ENCODE data around the gene MAFF. TPM values are rescaled to one million over a fixed set of nuclear protein-coding genes. Genes with fewer than 3 reads are reported as not detected.
"Not testable (repeated sequence)": the region's sequence is repeated elsewhere in the genome, so short reads cannot be mapped to it uniquely, and the experiment has no call there.

Gene MAFF
- total RNA-seq, 2 experiments from 2014 or later, result 8.3 to 9.4 TPM

GRCh38 chr22:38228873-38229740 lies 27.3 kb downstream of the MAFF start:
- Mint-ChIP-seq H3K4me3 (no peak overlapping the region), H3K27ac (no peak overlapping the region), H3K9me3 (ENCODE audit: low read depth) (no peaks in the 10 kb centered on the region), H3K4me1 (no peaks in the 10 kb centered on the region), H3K27me3 (no peaks in the 10 kb centered on the region), H3K36me3 (ENCODE audit: low read depth) (peaks cover 4% of the 10 kb centered on the region)
- intact Hi-C loops (cut with DNase I, micrococcal nuclease), result no loop called here
- ChIA-PET POLR2A (no interaction called here), CTCF (interaction anchor here (0.6 to 3.1 kb wide), 5 partner anchors 114 to 598 kb away, joined by 3 to 8 read pairs (median 3); no protein-coding TSS in a partner anchor)
- ATAC-seq, result peak; percentile 30
- no peak for DNase-seq

GRCh38 chr22:38230108-38230825 lies 28.5 kb downstream of the MAFF start:
- H3K9me3 Mint-ChIP-seq (ENCODE audit: low read depth), result no peaks in the 10 kb centered on the region
- H3K4me3 Mint-ChIP-seq, result no peak overlapping the region
- ChIA-PET POLR2A (no interaction called here), CTCF (interaction anchor here (0.5 to 3.1 kb wide), 9 partner anchors 20 to 773 kb away, joined by 3 to 9 read pairs (median 3); no protein-coding TSS in a partner anchor)
- intact Hi-C loops (cut with DNase I, micrococcal nuclease), result loop anchor here (1.0 to 2.0 kb wide), 4 partner anchors 116 to 178 kb away; no protein-coding TSS in a partner anchor
- no peaks in the 10 kb centered on the region for H3K4me1 Mint-ChIP-seq
- H3K36me3 Mint-ChIP-seq (ENCODE audit: low read depth), result peaks cover 4% of the 10 kb centered on the region
- DNase-seq, result peak; percentile 58
- no peak overlapping the region for H3K27ac Mint-ChIP-seq
- no peaks in the 10 kb centered on the region for H3K27me3 Mint-ChIP-seq
- peak; percentile 69 for ATAC-seq

- Mint-ChIP-seq H3K36me3 (ENCODE audit: low read depth) (peaks cover 4% of the 10 kb centered on the region), H3K4me1 (no peaks in the 10 kb centered on the region), H3K27ac (no peak overlapping the region), H3K27me3 (no peaks in the 10 kb centered on the region), H3K9me3 (ENCODE audit: low read depth) (no peaks in the 10 kb centered on the region), H3K4me3 (no peak overlapping the region)
- no peak for ATAC-seq
- DNase-seq, result no peak
- intact Hi-C loops (cut with DNase I, micrococcal nuclease), result loop anchor here (1.0 to 2.0 kb wide), 4 partner anchors 117 to 179 kb away; no protein-coding TSS in a partner anchor
- CTCF ChIA-PET, result interaction anchor here (1.1 to 3.1 kb wide), 4 partner anchors 116 to 179 kb away, joined by 3 to 9 read pairs (median 6); no protein-coding TSS in a partner anchor
- POLR2A ChIA-PET, result no interaction called here
Observed at GRCh38 chr22:38230916-38231315, 29.1 kb downstream of the MAFF start.

GRCh38 chr22:38232196-38232595 lies 30.4 kb downstream of the MAFF start:
- no peak for DNase-seq

GRCh38 chr22:38233427-38233826 lies 31.6 kb downstream of the MAFF start:
- H3K27ac Mint-ChIP-seq, result no peak overlapping the region
- H3K4me1 Mint-ChIP-seq, result no peaks in the 10 kb centered on the region
- H3K36me3 Mint-ChIP-seq (ENCODE audit: low read depth), result peaks cover 4% of the 10 kb centered on the region
- H3K27me3 Mint-ChIP-seq, result no peaks in the 10 kb centered on the region
- DNase-seq (no peak), ATAC-seq (no peak)
- no peaks in the 10 kb centered on the region for H3K9me3 Mint-ChIP-seq (ENCODE audit: low read depth)
- CTCF ChIA-PET, result no interaction called here
- H3K4me3 Mint-ChIP-seq, result no peak overlapping the region
- intact Hi-C loops (cut with DNase I, micrococcal nuclease), result no loop called here
- POLR2A ChIA-PET, result interaction anchor here (0.6 kb wide), 1 partner anchor 43 kb away, joined by 3 read pairs; no protein-coding TSS in a partner anchor

More at GRCh38 chr22:38232196-38232595, 30.4 kb downstream of the MAFF start:
- Mint-ChIP-seq H3K4me3 (no peak overlapping the region), H3K9me3 (ENCODE audit: low read depth) (no peaks in the 10 kb centered on the region), H3K36me3 (ENCODE audit: low read depth) (peaks cover 4% of the 10 kb centered on the region), H3K4me1 (no peaks in the 10 kb centered on the region), H3K27me3 (no peaks in the 10 kb centered on the region), H3K27ac (no peak overlapping the region)
- CTCF ChIA-PET, result no interaction called here
- intact Hi-C loops (cut with DNase I, micrococcal nuclease), result no loop called here
- no peak for ATAC-seq
- POLR2A ChIA-PET, result no interaction called here

- POLR2A ChIA-PET; H3K27me3 Mint-ChIP-seq; intact Hi-C loops (cut with DNase I, micrococcal nuclease); H3K36me3 Mint-ChIP-seq (ENCODE audit: low read depth); H3K27ac Mint-ChIP-seq; ATAC-seq; H3K4me3 Mint-ChIP-seq; DNase-seq; H3K9me3 Mint-ChIP-seq (ENCODE audit: low read depth); CTCF ChIA-PET; H3K4me1 Mint-ChIP-seq: not testable (repeated sequence)
Observed at GRCh38 chr22:38233856-38234255, 32.1 kb downstream of the MAFF start.

GRCh38 chr22:38235240-38235850 lies 33.6 kb downstream of the MAFF start:
- Mint-ChIP-seq H3K27me3 (no peaks in the 10 kb centered on the region), H3K4me3 (no peak overlapping the region), H3K27ac (no peak overlapping the region), H3K9me3 (ENCODE audit: low read depth) (no peaks in the 10 kb centered on the region), H3K36me3 (ENCODE audit: low read depth) (peaks cover 7% of the 10 kb centered on the region), H3K4me1 (no peaks in the 10 kb centered on the region)
- ATAC-seq, result no peak
- POLR2A ChIA-PET, result no interaction called here
- CTCF ChIA-PET, result interaction anchor here (1.6 kb wide), 1 partner anchor 183 kb away, joined by 5 read pairs; no protein-coding TSS in a partner anchor
- intact Hi-C loops (cut with DNase I, micrococcal nuclease), result no loop called here
- DNase-seq, result no peak

GRCh38 chr22:38236786-38237185 lies 35.0 kb downstream of the MAFF start:
- DNase-seq (no peak), ATAC-seq (no peak)
- Mint-ChIP-seq H3K9me3 (ENCODE audit: low read depth) (no peaks in the 10 kb centered on the region), H3K27ac (no peak overlapping the region), H3K36me3 (ENCODE audit: low read depth) (peaks cover 3% of the 10 kb centered on the region), H3K4me3 (no peak overlapping the region), H3K27me3 (no peaks in the 10 kb centered on the region), H3K4me1 (no peaks in the 10 kb centered on the region)
- intact Hi-C loops (cut with DNase I, micrococcal nuclease), result no loop called here
- POLR2A ChIA-PET, result no interaction called here
- CTCF ChIA-PET, result no interaction called here

- H3K4me3 Mint-ChIP-seq, result no peak overlapping the region
- ChIA-PET POLR2A (no interaction called here), CTCF (no interaction called here)
- H3K27ac Mint-ChIP-seq, result no peak overlapping the region
- no peaks in the 10 kb centered on the region for H3K9me3 Mint-ChIP-seq (ENCODE audit: low read depth)
- H3K27me3 Mint-ChIP-seq, result no peaks in the 10 kb centered on the region
- H3K4me1 Mint-ChIP-seq, result no peaks in the 10 kb centered on the region
- no peak for DNase-seq
- ATAC-seq, result no peak
- intact Hi-C loops (cut with DNase I, micrococcal nuclease), result no loop called here
- peaks cover 3% of the 10 kb centered on the region for H3K36me3 Mint-ChIP-seq (ENCODE audit: low read depth)
Observed at GRCh38 chr22:38238519-38239071, 36.8 kb downstream of the MAFF start.

GRCh38 chr22:38239101-38239761 lies 37.4 kb downstream of the MAFF start:
- H3K27ac Mint-ChIP-seq, result no peak overlapping the region
- CTCF ChIA-PET, result no interaction called here

GRCh38 chr22:38240734-38241252 lies 39.0 kb downstream of the MAFF start:
- no peaks in the 10 kb centered on the region for H3K9me3 Mint-ChIP-seq (ENCODE audit: low read depth)

More at GRCh38 chr22:38239101-38239761, 37.4 kb downstream of the MAFF start:
- intact Hi-C loops (cut with DNase I, micrococcal nuclease), result no loop called here
- POLR2A ChIA-PET, result no interaction called here
- Mint-ChIP-seq H3K4me3 (no peak overlapping the region), H3K9me3 (ENCODE audit: low read depth) (no peaks in the 10 kb centered on the region), H3K27me3 (no peaks in the 10 kb centered on the region), H3K36me3 (ENCODE audit: low read depth) (peaks cover 9% of the 10 kb centered on the region), H3K4me1 (no peaks in the 10 kb centered on the region)
- ATAC-seq, result no peak
- DNase-seq, result no peak

More at GRCh38 chr22:38240734-38241252, 39.0 kb downstream of the MAFF start:
- Mint-ChIP-seq H3K27me3 (no peaks in the 10 kb centered on the region), H3K4me3 (no peak overlapping the region), H3K4me1 (no peaks in the 10 kb centered on the region), H3K36me3 (ENCODE audit: low read depth) (peaks cover 9% of the 10 kb centered on the region), H3K27ac (no peak overlapping the region)
- no peak for ATAC-seq
- intact Hi-C loops (cut with DNase I, micrococcal nuclease), result no loop called here
- POLR2A ChIA-PET, result no interaction called here
- CTCF ChIA-PET, result interaction anchor here (0.7 kb wide), 1 partner anchor 25 kb away, joined by 3 read pairs; no protein-coding TSS in a partner anchor
- no peak for DNase-seq
